NCI-H1105 treated with DMSO at 0.1 percent for 48 hours (cell line): ENCODE results near the gene PPP5C.
"Not testable (repeated sequence)": the region's sequence is repeated elsewhere in the genome, so short reads cannot be mapped to it uniquely, and the experiment has no call there.

Experiments
- DNase-seq: peaks from one replicate; lab custom pipeline; 2025; lab: John Stamatoyannopoulos, UW

The PPP5C gene

GRCh38 chr19:46435689-46436088, 88.8 kb downstream of the PPP5C start:
- not testable (repeated sequence) for DNase-seq
